Activated T-cell treated with anti-CD3 and anti-CD28 coated beads for 48 hours (primary cell): ENCODE measurements around the gene AXIN1.
"Not testable (repeated sequence)": the region's sequence is repeated elsewhere in the genome, so short reads cannot be mapped to it uniquely, and the experiment has no call there.

ENCODE experiments used
- DNase-seq: peaks from one replicate; pipeline ENCODE4 v3.0.0-alpha.2; 2020; ENCODE audit warnings: low read depth

Gene AXIN1

DNA sequence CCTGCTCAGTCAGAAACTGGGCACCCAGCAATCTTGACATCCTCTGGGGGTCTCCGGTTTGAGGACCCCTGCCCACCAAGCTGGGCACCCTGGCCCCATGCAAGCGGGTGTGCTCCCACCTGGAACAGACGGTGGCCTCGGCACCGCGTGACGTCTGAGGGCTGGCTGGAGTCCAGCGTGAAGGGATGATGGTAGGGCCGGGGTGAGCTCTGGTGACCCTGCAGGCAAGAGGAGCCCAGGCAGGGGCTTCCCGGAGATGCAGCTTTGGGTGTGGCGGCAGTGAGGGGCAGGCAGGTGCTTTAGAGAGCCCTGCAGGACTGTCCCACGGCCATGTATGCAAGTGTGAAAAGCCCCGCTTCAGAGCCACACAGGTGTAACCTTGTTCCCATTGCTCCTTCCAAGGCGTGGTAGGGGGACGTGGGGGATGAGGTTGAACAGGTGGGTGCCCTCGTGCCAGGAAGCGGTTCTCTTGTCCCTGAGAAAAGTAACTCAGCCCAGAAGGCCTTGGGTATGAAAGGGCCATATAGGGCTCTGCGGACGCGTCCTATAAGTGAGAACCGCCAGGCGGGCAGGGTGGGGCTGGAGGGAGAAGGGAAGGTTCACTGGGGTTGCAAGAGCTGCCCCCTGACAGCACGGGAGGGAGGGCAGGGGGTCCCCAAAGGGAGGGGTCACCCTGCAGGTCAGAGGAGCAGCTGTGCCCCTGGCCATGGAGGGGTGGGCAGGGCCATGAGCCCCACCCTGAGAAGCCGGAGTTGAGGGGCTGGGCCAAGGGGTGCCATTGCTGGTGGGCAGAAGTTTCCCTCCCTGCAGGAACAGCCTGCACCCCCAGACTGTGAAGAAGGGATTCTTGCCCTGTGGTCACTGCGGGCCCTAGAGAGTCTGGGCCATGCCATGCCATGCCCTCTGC, 86.0 kb downstream of the AXIN1 start:
- DNase-seq: no peak

- DNase-seq: no peak
Measured at GRCh38 chr16:265711-266110, 86.8 kb downstream of the AXIN1 start.

DNA sequence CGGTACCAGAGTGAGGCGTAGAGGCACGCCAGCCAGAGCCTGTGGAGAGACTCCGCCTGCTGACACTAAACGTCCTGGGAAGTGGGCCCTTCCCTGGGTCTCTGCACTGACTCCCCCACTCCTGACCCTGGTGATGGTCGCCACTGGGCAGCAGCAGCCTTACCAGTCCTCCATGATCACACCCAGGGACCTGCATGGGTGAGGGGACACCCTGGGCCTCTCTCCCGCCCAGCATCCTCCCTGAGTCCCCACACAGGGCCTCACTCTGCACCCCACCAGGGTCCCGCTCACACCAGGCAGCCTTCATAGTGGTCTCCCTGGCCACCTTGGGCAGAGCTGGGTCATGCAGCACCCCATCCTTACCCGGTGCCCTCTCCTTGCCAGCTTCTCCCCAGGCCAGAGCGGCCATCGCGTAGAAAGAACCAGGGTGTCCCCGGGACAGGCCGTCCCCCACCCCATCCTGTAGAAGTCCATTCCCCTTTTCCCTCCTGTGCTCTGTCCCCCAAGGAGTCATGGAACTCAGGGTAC, 87.5 kb downstream of the AXIN1 start:
- no peak for DNase-seq

GRCh38 chr16:264440-264951, 88.0 kb downstream of the AXIN1 start:
- DNase-seq: no peak

GRCh38 chr16:263944-264343, 88.6 kb downstream of the AXIN1 start:
- no peak for DNase-seq

DNA sequence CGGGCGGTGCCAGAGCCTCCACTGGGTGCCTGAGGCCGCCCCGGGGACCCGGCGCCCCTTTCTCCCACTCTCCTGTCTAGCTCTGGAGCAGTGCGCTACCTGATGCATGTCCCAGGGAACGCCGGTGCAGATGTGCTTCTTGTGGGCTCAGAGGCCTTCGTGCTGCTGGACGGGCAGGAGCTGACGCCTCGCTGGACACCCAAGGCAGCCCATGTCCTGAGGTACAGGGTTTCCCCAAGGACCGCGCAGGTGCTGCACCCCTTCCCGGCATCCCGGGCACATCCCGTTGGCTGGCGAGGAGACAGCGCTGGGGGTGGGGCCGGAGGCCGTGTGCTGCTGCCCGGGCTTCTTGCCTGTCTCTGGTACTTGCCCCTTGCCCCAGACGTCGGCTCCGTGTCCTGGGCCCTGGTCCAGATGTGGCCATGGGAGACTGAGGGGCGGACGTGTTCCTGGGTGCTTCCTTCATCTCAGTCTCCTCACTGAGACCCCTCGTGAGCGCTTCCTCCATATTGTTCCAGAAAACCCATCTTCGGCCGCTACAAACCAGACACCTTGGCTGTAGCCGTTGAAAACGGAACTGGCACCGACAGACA, 89.2 kb downstream of the AXIN1 start:
- DNase-seq: no peak

DNA sequence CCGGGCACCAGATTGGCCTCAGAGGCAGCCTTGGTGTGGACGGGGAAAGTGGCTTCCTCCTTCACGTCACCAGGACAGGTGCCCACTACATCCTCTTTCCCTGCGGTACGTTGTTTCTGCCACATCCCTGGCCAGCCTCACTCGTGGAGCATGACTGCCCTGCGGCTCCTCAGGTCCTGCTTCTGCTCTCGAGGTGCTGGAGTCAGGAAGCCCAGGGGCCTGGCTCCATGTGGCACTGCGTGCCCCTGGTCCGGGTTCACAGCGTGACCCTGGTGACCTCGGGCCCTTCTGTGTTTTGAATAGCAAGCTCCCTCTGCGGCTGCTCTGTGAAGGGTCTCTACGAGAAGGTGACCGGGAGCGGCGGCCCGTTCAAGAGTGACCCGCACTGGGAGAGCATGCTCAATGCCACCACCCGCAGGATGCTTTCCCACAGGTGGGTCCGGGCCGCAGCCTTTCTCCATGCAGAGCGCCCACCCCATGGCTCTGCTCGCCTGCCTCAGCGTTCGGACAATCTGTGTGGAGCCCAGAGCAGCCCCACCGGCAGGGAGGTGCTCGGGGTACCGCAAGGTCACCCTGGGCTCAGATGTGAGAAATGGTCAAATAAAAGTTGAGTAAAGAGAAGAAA, 90.3 kb downstream of the AXIN1 start:
- DNase-seq: no peak

- no peak for DNase-seq
Measured at GRCh38 chr16:261031-261691, 91.4 kb downstream of the AXIN1 start.

DNA sequence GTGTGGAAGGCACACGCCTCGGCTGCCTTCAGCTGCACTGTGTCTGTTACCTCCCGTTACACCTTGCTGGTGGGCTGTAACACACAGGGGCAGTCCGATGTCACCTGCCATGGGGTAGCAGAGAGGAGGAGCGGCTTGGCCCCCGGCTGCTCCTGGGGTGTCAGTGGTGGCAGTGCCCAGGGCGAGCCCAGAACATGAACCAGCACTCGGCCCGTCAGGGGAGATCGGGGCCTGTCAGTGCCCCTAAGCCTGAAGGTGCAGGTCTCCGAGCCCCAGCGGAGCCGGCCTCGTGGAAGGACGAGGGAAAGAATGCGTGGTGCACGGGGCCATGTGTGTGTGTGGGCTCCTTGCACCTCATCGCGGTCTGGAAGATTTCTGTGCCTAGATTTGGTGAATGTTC, 92.2 kb downstream of the AXIN1 start:
- no peak for DNase-seq

DNA sequence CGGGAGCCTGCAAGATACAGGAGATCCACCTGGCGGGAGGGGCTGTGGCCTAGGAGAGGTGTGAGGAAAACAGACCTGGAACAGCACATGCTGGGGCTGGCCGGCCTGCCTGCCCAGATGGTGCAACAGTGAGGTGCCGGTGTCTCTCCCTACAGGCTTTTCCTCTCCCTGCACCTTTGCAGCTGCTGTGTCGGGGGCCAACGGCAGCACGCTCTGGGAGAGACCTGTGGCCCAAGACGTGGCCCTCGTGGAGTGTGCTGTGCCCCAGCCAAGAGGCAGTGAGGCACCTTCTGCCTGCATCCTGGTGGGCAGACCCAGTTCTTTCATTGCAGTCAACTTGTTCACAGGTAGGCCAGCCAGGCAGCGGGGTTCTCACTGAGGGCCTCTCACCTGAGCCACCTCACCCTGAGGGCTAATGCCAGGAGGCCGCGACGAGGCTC, 92.7 kb downstream of the AXIN1 start:
- DNase-seq: no peak

DNA sequence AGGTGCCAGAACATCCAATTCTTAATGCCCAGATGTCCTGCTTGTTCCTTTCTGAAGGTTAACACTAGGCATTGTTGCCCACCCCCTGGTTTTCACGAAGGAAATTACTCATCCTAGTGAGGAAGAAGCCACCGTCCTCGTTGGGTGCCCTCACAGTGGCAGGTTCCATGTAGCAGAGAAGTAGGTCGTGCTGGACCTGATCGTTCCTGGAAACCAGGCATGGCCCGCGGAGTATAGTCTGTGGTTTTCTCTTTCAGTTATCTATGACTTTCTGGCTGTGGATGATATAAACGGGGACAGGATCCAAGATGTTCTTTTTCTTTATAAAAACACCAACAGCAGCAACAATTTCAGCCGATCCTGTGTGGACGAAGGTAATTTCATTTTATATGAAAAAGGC, 93.3 kb downstream of the AXIN1 start:
- DNase-seq: no peak

- not testable (repeated sequence) for DNase-seq
Measured at GRCh38 chr16:258091-258490, 94.4 kb downstream of the AXIN1 start.

DNA sequence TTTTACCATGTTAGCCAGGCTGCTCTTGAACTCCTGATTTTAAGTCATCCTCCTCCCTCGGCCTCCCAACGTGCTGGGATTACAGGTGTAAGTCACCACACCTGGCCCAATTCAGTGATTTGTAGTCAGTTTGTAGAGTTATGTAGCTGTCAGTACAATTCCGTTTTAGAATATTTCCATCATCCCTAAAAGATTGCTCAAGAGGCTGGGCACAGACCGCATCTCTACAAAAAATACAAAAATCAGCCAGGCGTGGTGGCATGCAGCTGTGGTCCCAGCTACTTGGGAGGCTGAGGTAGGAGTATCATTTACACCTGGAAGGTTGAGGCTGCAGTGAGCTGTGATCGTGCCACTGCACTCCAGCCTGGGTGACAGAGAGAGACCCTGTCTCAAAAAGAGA, 97.3 kb downstream of the AXIN1 start:
- DNase-seq: no peak

GRCh38 chr16:254461-254860, 98.1 kb downstream of the AXIN1 start:
- no peak for DNase-seq

- DNase-seq: no peak
Measured at GRCh38 chr16:253833-254232, 98.7 kb downstream of the AXIN1 start.

- DNase-seq: no peak
Measured at GRCh38 chr16:252366-253337, 99.9 kb downstream of the AXIN1 start.

GRCh38 chr16:249431-249830, 103.1 kb downstream of the AXIN1 start:
- no peak for DNase-seq

DNA sequence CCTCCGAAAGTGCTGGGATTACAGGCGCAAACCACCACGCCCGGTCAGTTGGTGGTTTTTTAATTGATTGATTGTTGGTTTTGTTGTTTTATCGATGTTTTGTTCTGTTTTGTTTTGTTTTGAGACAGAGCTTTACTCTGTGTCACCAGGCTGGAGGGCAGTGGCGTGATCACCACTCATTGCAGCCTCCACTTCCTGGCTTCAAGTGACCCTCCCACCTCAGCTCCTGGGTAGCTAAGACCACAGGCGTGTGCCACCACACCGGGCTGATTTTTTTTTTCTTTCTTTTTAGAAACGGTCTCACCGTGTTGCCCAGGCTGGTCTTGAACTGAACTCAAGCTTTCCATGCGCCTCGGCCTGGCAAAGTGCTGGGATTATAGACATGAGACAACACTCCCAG, 105.5 kb downstream of the AXIN1 start:
- no peak for DNase-seq

DNA sequence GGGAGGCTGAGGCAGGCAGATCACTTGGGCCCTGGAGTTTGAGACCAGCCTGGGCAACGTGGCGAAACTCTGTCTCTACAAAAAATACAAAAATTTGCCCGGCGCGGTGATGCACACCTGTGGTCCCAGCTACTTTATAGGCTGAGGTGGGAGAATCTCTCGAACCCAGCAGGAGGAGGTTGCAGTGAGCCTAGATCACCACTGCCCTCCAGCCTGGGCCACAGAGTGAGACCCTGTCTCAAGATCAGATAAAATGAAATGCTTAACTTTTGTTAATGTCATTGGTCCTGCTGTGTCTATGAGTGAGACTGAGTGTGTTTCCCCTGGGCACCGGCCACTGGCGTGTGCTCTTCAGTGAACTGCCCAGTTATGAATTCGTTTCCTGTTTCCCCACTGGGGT, 107.4 kb downstream of the AXIN1 start:
- no peak for DNase-seq

DNA sequence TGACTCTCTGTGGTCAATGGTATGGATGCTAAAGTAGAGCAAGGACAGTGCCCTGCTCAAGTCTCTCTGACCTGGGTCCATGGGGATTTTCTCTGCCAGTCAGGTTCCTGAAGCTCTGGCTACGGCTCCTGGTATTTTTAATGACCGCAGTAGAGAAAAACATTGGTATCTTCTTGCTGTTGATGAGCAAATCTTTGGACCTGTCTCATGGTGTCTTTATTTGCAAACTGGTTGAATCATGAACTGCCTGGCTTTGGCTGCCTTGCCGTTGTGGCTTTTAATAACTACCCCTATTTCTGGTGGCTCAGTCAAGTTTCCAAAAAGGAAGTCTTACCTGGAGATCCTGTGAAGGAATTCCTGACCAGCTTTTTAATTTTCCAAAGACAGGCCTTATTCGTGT, 109.2 kb downstream of the AXIN1 start:
- DNase-seq: no peak

DNA sequence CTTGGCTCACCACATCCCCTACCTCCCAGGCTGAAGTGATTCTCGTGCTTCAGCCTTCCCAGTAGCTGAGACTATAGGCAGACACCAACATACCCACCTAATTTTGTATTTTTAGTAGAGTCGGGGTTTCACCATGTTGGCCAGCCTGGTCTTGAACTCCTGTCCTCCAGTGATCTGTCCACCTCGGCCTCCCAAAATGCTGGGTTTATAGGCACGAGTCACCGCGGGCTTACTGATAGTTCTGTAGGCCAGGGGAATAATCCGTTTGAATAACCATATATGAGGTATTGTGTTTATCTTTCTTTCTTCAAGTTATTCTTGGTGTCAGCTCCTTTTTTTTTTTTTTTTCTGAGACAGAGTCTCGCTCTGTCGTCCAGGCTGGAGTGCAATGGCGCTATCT, 110.2 kb downstream of the AXIN1 start:
- DNase-seq: no peak
